Measurements from ENCODE around the gene CFAP57. TPM values are rescaled to one million over a fixed set of nuclear protein-coding genes. Genes with fewer than 3 reads are reported as not detected.

Gene CFAP57
- total and polyA plus RNA-seq, 8 donors: 0.73 to 5.8 (median 3.5) TPM

- Histone ChIP-seq H3K4me1 (no peaks in the 10 kb centered on the region), H3K27me3 (no peaks in the 10 kb centered on the region), H3K4me3 (no peak overlapping the region), H3K27ac (no peak overlapping the region), H3K36me3 (no peaks in the 10 kb centered on the region), H3K9me3 (no peaks in the 10 kb centered on the region)
- no peak for TF ChIP-seq CTCF (IDR thresholded peaks at IDR 0.05)
- intact Hi-C loops (cut with DNase I): no loop called here
- no peak for ATAC-seq
- no peak for DNase-seq
These were observed 42.6 kb downstream of the CFAP57 start for GRCh38 chr1:43214501-43215444.

- H3K27ac ChIP-seq: no peak overlapping the region
- H3K4me1 ChIP-seq: no peaks in the 10 kb centered on the region
These were observed 45.6 kb downstream of the CFAP57 start for GRCh38 chr1:43217747-43218146.

GRCh38 chr1:43220905-43221778 lies 49.0 kb downstream of the CFAP57 start:
- H3K9me3 ChIP-seq: no peaks in the 10 kb centered on the region
- ATAC-seq: no peak
- H3K4me1 ChIP-seq: no peaks in the 10 kb centered on the region
- H3K27me3 ChIP-seq: no peaks in the 10 kb centered on the region
- H3K36me3 ChIP-seq: no peaks in the 10 kb centered on the region
- TF ChIP-seq CTCF (IDR thresholded peaks at IDR 0.05): no peak
- intact Hi-C loops (cut with DNase I): no loop called here
- no peak overlapping the region for H3K27ac ChIP-seq
- no peak overlapping the region for H3K4me3 ChIP-seq
- no peak for DNase-seq

More at GRCh38 chr1:43217747-43218146, 45.6 kb downstream of the CFAP57 start:
- DNase-seq: no peak
- no peak for ATAC-seq
- no peaks in the 10 kb centered on the region for H3K27me3 ChIP-seq
- no peak overlapping the region for H3K4me3 ChIP-seq
- no peaks in the 10 kb centered on the region for H3K36me3 ChIP-seq
- H3K9me3 ChIP-seq: no peaks in the 10 kb centered on the region
- intact Hi-C loops (cut with DNase I): no loop called here
- no peak for TF ChIP-seq CTCF (IDR thresholded peaks at IDR 0.05)

GRCh38 chr1:43221797-43222196 lies 49.7 kb downstream of the CFAP57 start:
- no peak for TF ChIP-seq CTCF (IDR thresholded peaks at IDR 0.05)
- ATAC-seq: no peak
- intact Hi-C loops (cut with DNase I): no loop called here
- DNase-seq: no peak
- Histone ChIP-seq H3K27me3 (no peaks in the 10 kb centered on the region), H3K9me3 (no peaks in the 10 kb centered on the region), H3K4me3 (no peak overlapping the region), H3K36me3 (no peaks in the 10 kb centered on the region), H3K4me1 (no peaks in the 10 kb centered on the region), H3K27ac (no peak overlapping the region)

- Histone ChIP-seq H3K27ac (no peak overlapping the region), H3K27me3 (no peaks in the 10 kb centered on the region), H3K4me3 (no peak overlapping the region), H3K9me3 (no peaks in the 10 kb centered on the region), H3K4me1 (peaks cover 0 to 7% of the 10 kb centered on the region in 2 donors), H3K36me3 (no peaks in the 10 kb centered on the region)
- intact Hi-C loops (cut with DNase I): no loop called here
- DNase-seq (no peak), ATAC-seq (no peak)
- no peak for TF ChIP-seq CTCF (IDR thresholded peaks at IDR 0.05)
These were observed 50.7 kb downstream of the CFAP57 start for GRCh38 chr1:43222879-43223278.
